Measurements from ENCODE around the gene ACBD4.

GRCh38 chr17:45131616-45132319 is 3.7 kb upstream of the ACBD4 start:
- TF ChIP-seq CTCF (IDR thresholded peaks at IDR 0.05; ENCODE audit: extremely low read depth in 1 of 2, insufficient read depth in 1 of 2, low read depth in 1 of 2, low read length in 2 of 2) (peak; percentile 90 to 91), FOS (IDR thresholded peaks at IDR 0.05; ENCODE audit: borderline replicate concordance, insufficient read depth, low read length) (no peak), POLR2A (IDR thresholded peaks at IDR 0.05; ENCODE audit: low read depth, low read length) (no peak), EZH2 (IDR thresholded peaks at IDR 0.05; ENCODE audit: borderline replicate concordance, low read depth, low read length, severe bottlenecking) (no peak), POLR2AphosphoS5 (IDR thresholded peaks at IDR 0.05; ENCODE audit: insufficient read depth, low read depth, low read length) (no peak), MAX (IDR thresholded peaks at IDR 0.05; ENCODE audit: insufficient read depth, insufficient read length) (no peak), GATA2 (IDR thresholded peaks at IDR 0.05; ENCODE audit: insufficient read depth, insufficient read length, low read depth, low read length) (no peak), MYC (IDR thresholded peaks at IDR 0.05; ENCODE audit: low read depth, low read length) (no peak), JUN (IDR thresholded peaks at IDR 0.05; ENCODE audit: borderline replicate concordance, insufficient read depth, insufficient read length, low read depth) (no peak)
